GM12878 (cell line): Measurements from ENCODE around the gene GPATCH2L. TPM values are rescaled to one million over a fixed set of nuclear protein-coding genes. Genes with fewer than 3 reads are reported as not detected.
A peak's percentile ranks its signal among the peaks of the same experiment; 100 is the strongest.

Source experiments
- IKZF2 ChIP-seq, 2 experiments: fragments of 450-650 bp; IDR thresholded peaks; 2 replicates each; pipeline ENCODE4 v1.6.1; 2017; ENCODE audit warnings: mild to moderate bottlenecking in 2 of 2, moderate library complexity in 2 of 2
- JUND ChIP-seq: IDR thresholded peaks from 2 replicates; pipeline ENCODE4 v1.6.1; 2012; ENCODE audit warnings: low read depth, mild to moderate bottlenecking, low read length, improper control_type of control experiment, moderate library complexity
- RB1 ChIP-seq: fragments of 450-650 bp; formaldehyde crosslinking; IDR thresholded peaks from 2 replicates; pipeline ENCODE4 v1.6.1; 2017; ENCODE audit warnings: mild to moderate bottlenecking, borderline replicate concordance
- SUPT20H ChIP-seq: IDR thresholded peaks from 2 replicates; pipeline ENCODE4 v1.6.1; 2011; ENCODE audit warnings: low read depth, mild to moderate bottlenecking, low read length, moderate library complexity, borderline replicate concordance; ENCODE audit not compliant: control insufficient read depth
- polyA plus RNA-seq, 11 experiments: library from polyadenylated mRNA; depleted of rRNA in 4 of 11; unstranded in 6 of 11; stranded (reverse) in 5 of 11; fragments of >200 nt; fragmentation: Nextera tagmentation in 4 of 11; fragmentation: Illumina TruSeq in 1 of 11; extraction: Ambion mirVana in 4 of 11; extraction: Trizol in 1 of 11; gene quantifications; 1 replicate in 1 of 11; 2 replicates in 10 of 11; pipeline versions ENCODE4 v1.2.1 to v1.2.3, GENCODE V29; 2011 to 2016; ENCODE audit warnings: inconsistent platforms in 2 of 11, missing spikeins in 2 of 11, low read depth in 1 of 11
- total RNA-seq, 4 experiments: library from RNA; depleted of rRNA in 3 of 4; stranded (reverse); fragments of >200 nt in 3 of 4; fragmentation: Illumina TruSeq in 1 of 4; extraction: Trizol in 1 of 4; gene quantifications; 2 replicates each; pipeline versions ENCODE4 v1.2.1 to v1.2.3, GENCODE V29; 2013 to 2021
- TF ChIP-seq, protein P1 (sequence below): fragments of 450-650 bp; IDR thresholded peaks from 2 replicates; pipeline ENCODE4 v1.6.1; 2017; ENCODE audit warnings: low read depth, mild to moderate bottlenecking, moderate library complexity
- TF ChIP-seq, protein P2 (sequence below): fragments of 450-650 bp; IDR thresholded peaks from 2 replicates; pipeline ENCODE4 v1.6.1; 2017; ENCODE audit warnings: mild to moderate bottlenecking, moderate library complexity

GPATCH2L gene
- total and polyA plus RNA-seq, 10 of the 15 experiments (the other 5 are each of a cell fraction or from before 2014, with no cell fraction given) = 9.1 to 50.9 (median 24.4) TPM

DNA sequence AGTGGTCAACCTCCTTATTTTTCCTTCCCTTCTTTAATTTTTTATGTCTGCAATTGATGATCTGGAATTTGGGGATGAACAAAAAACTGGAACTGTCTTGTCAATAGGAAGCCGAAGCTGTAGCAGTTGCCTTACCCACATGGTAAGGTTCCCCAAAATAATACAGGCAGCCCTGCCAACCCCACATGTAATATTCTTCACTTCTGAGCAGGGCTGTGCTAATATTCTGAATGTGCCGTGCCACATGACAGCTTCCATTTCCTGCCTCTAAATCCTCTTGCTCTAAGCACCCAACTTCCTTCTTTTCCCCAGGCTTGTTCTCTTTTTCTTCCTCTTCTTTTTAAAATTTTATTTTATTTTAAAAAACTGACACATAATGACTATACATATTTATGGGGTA lies 39.6 kb downstream of the GPATCH2L start (continued):
- TF ChIP-seq, protein P1, sequence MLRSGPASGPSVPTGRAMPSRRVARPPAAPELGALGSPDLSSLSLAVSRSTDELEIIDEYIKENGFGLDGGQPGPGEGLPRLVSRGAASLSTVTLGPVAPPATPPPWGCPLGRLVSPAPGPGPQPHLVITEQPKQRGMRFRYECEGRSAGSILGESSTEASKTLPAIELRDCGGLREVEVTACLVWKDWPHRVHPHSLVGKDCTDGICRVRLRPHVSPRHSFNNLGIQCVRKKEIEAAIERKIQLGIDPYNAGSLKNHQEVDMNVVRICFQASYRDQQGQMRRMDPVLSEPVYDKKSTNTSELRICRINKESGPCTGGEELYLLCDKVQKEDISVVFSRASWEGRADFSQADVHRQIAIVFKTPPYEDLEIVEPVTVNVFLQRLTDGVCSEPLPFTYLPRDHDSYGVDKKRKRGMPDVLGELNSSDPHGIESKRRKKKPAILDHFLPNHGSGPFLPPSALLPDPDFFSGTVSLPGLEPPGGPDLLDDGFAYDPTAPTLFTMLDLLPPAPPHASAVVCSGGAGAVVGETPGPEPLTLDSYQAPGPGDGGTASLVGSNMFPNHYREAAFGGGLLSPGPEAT = 0 out of 2 replicates have a peak, but pooled peaks have one; percentile 14
- TF ChIP-seq IKZF2 (IDR thresholded peaks at IDR 0.05) (peak in 1 of 2 experiments; percentile 6; a peak in 1 of 4 replicates), SUPT20H (no peak), RB1 (no peak), JUND (no peak)
- TF ChIP-seq, protein P2, sequence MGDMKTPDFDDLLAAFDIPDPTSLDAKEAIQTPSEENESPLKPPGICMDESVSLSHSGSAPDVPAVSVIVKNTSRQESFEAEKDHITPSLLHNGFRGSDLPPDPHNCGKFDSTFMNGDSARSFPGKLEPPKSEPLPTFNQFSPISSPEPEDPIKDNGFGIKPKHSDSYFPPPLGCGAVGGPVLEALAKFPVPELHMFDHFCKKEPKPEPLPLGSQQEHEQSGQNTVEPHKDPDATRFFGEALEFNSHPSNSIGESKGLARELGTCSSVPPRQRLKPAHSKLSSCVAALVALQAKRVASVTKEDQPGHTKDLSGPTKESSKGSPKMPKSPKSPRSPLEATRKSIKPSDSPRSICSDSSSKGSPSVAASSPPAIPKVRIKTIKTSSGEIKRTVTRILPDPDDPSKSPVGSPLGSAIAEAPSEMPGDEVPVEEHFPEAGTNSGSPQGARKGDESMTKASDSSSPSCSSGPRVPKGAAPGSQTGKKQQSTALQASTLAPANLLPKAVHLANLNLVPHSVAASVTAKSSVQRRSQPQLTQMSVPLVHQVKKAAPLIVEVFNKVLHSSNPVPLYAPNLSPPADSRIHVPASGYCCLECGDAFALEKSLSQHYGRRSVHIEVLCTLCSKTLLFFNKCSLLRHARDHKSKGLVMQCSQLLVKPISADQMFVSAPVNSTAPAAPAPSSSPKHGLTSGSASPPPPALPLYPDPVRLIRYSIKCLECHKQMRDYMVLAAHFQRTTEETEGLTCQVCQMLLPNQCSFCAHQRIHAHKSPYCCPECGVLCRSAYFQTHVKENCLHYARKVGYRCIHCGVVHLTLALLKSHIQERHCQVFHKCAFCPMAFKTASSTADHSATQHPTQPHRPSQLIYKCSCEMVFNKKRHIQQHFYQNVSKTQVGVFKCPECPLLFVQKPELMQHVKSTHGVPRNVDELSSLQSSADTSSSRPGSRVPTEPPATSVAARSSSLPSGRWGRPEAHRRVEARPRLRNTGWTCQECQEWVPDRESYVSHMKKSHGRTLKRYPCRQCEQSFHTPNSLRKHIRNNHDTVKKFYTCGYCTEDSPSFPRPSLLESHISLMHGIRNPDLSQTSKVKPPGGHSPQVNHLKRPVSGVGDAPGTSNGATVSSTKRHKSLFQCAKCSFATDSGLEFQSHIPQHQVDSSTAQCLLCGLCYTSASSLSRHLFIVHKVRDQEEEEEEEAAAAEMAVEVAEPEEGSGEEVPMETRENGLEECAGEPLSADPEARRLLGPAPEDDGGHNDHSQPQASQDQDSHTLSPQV = 0 out of 2 replicates have a peak, but pooled peaks have one; percentile 4
